Measurements from ENCODE around the gene DGKB. TPM values are rescaled to one million over a fixed set of nuclear protein-coding genes. Genes with fewer than 3 reads are reported as not detected.

The DGKB gene
- total RNA-seq, 1 donor from 2014 or later: 3.4 TPM

DNA sequence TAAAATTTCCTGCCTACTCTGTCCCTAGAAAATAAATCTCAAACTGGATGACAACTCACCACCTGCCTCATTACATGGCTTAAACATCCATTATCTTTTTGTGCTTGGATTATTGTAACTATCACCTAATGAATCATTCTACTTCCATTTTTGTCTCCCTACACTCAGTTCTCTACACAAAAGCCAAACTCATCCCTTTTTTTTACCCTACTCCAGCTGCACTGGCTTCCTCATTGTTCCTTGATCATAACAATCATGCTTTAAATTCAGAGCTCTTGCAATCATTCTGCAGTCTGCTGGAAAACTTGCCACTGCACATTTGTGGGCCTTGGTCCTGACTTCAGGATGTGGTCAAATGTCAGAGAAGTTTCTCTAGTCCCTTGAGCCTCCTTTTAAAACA is 280.0 kb downstream of the DGKB start:
- no peak for DNase-seq (ENCODE audit: extremely low spot score, unreplicated experiment)
- Mint-ChIP-seq H3K27ac (no peak overlapping the region), H3K4me1 (ENCODE audit: unreplicated experiment) (no peaks in the 10 kb centered on the region), H3K9me3 (no peaks in the 10 kb centered on the region), H3K27me3 (no peaks in the 10 kb centered on the region), H3K36me3 (no peaks in the 10 kb centered on the region), H3K4me3 (no peak overlapping the region)
- TF ChIP-seq, protein P1, sequence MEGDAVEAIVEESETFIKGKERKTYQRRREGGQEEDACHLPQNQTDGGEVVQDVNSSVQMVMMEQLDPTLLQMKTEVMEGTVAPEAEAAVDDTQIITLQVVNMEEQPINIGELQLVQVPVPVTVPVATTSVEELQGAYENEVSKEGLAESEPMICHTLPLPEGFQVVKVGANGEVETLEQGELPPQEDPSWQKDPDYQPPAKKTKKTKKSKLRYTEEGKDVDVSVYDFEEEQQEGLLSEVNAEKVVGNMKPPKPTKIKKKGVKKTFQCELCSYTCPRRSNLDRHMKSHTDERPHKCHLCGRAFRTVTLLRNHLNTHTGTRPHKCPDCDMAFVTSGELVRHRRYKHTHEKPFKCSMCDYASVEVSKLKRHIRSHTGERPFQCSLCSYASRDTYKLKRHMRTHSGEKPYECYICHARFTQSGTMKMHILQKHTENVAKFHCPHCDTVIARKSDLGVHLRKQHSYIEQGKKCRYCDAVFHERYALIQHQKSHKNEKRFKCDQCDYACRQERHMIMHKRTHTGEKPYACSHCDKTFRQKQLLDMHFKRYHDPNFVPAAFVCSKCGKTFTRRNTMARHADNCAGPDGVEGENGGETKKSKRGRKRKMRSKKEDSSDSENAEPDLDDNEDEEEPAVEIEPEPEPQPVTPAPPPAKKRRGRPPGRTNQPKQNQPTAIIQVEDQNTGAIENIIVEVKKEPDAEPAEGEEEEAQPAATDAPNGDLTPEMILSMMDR (conservative IDR thresholded peaks at IDR 0.05): no peak

DNA sequence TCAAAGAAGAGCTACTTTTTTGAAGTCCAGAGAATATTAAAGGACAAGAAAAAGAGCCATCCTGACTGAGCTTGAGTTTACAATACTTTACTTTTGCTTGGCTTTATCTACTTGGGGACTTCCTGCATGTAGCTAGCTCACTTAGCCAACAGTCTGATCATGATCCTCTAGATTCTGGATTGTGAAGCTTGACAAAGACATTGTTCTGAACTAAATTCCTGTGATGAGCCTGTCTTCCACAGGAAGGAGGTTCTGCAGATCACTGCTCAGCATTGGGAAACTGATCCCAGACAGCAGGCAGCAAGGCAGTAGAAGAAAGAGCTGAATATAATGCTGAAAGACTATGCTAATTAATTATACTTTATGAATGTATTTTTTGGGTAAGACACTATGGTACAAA is 296.4 kb downstream of the DGKB start:
- Mint-ChIP-seq H3K27ac (no peak overlapping the region), H3K4me3 (no peak overlapping the region), H3K4me1 (ENCODE audit: unreplicated experiment) (no peaks in the 10 kb centered on the region), H3K9me3 (peaks cover 4% of the 10 kb centered on the region), H3K27me3 (no peaks in the 10 kb centered on the region), H3K36me3 (no peaks in the 10 kb centered on the region)
- TF ChIP-seq, protein P1 (conservative IDR thresholded peaks at IDR 0.05): no peak
- no peak for DNase-seq (ENCODE audit: extremely low spot score, unreplicated experiment)

- H3K4me3 Mint-ChIP-seq: no peak overlapping the region
- no peaks in the 10 kb centered on the region for H3K36me3 Mint-ChIP-seq
- H3K27me3 Mint-ChIP-seq: no peaks in the 10 kb centered on the region
- TF ChIP-seq, protein P1 (conservative IDR thresholded peaks at IDR 0.05): no peak
- no peak overlapping the region for H3K27ac Mint-ChIP-seq
- H3K4me1 Mint-ChIP-seq (ENCODE audit: unreplicated experiment): no peaks in the 10 kb centered on the region
- peaks cover 4% of the 10 kb centered on the region for H3K9me3 Mint-ChIP-seq
- no peak for DNase-seq (ENCODE audit: extremely low spot score, unreplicated experiment)
Observed at GRCh38 chr7:14604606-14605005, 297.9 kb downstream of the DGKB start.

DNA sequence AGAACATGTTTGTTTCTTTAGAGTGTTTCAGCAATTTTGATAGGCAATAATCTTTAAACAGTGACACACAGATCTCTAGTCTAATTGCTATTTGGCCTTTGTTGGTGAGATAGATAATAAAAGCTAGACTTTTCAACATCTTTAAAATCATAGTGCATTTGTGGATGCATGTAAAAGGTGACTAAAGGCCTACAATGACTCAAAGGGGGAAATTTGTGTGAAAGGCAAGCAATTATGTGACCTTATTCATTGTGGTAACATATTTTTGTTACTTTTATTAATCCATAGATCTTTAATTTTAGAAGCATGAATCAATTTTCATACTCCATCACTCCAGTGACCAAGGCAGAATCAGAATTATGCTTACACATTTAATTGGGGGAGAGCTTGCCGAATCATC is 299.7 kb downstream of the DGKB start:
- no peaks in the 10 kb centered on the region for H3K36me3 Mint-ChIP-seq
- no peak for DNase-seq (ENCODE audit: extremely low spot score, unreplicated experiment)
- H3K4me3 Mint-ChIP-seq: no peak overlapping the region
- no peaks in the 10 kb centered on the region for H3K27me3 Mint-ChIP-seq
- TF ChIP-seq, protein P1 (conservative IDR thresholded peaks at IDR 0.05): no peak
- H3K27ac Mint-ChIP-seq: no peak overlapping the region
- no peaks in the 10 kb centered on the region for H3K4me1 Mint-ChIP-seq (ENCODE audit: unreplicated experiment)
- H3K9me3 Mint-ChIP-seq: peaks cover 4% of the 10 kb centered on the region

- no peaks in the 10 kb centered on the region for H3K4me1 Mint-ChIP-seq (ENCODE audit: unreplicated experiment)
- TF ChIP-seq, protein P1 (conservative IDR thresholded peaks at IDR 0.05): no peak
- no peak overlapping the region for H3K27ac Mint-ChIP-seq
Observed at GRCh38 chr7:14600766-14601367, 301.7 kb downstream of the DGKB start.

GRCh38 chr7:14598978-14599377 is 303.6 kb downstream of the DGKB start:
- no peak overlapping the region for H3K4me3 Mint-ChIP-seq
- no peak overlapping the region for H3K27ac Mint-ChIP-seq
- TF ChIP-seq, protein P1 (conservative IDR thresholded peaks at IDR 0.05): no peak
- H3K4me1 Mint-ChIP-seq (ENCODE audit: unreplicated experiment): no peaks in the 10 kb centered on the region
- no peak for DNase-seq (ENCODE audit: extremely low spot score, unreplicated experiment)
- H3K27me3 Mint-ChIP-seq: no peaks in the 10 kb centered on the region
- peaks cover 4% of the 10 kb centered on the region for H3K9me3 Mint-ChIP-seq
- no peaks in the 10 kb centered on the region for H3K36me3 Mint-ChIP-seq

More at GRCh38 chr7:14600766-14601367, 301.7 kb downstream of the DGKB start:
- no peak for DNase-seq (ENCODE audit: extremely low spot score, unreplicated experiment)
- H3K4me3 Mint-ChIP-seq: no peak overlapping the region
- no peaks in the 10 kb centered on the region for H3K36me3 Mint-ChIP-seq
- no peaks in the 10 kb centered on the region for H3K27me3 Mint-ChIP-seq
- peaks cover 4% of the 10 kb centered on the region for H3K9me3 Mint-ChIP-seq

All from type B pancreatic cell (in vitro differentiated cells).